DOHH2 (cell line): ENCODE data around the gene RBBP8NL.

Experiments
- H3F3A ChIP-seq: fragments of 200-600 bp; sonication (generic), shearing (Covaris generic); 2 replicates; pipeline ENCODE4 v1.6.0; 2016; ENCODE audit warnings: antibody characterized with exemption, mild to moderate bottlenecking; ENCODE audit not compliant: control insufficient read depth, insufficient read depth
- H3K27ac ChIP-seq: fragments of 200-600 bp; sonication (generic); 2 replicates; pipeline ENCODE4 v1.5.1; 2014; ENCODE audit warnings: low read depth, mild to moderate bottlenecking, low read length, moderate library complexity
- H3K27me3 ChIP-seq: fragments of 200-600 bp; sonication (generic); 2 replicates; pipeline ENCODE4 v1.6.1; 2014; ENCODE audit warnings: mild to moderate bottlenecking, low read length, mixed read lengths; ENCODE audit not compliant: control insufficient read depth
- H3K36me3 ChIP-seq: fragments of 200-600 bp; sonication (generic); 2 replicates; pipeline ENCODE4 v1.6.1; 2014; ENCODE audit warnings: mild to moderate bottlenecking, low read length, moderate library complexity, mixed read lengths; ENCODE audit not compliant: control insufficient read depth
- H3K4me1 ChIP-seq: fragments of 200-600 bp; sonication (generic); 2 replicates; pipeline ENCODE4 v1.6.1; 2014; ENCODE audit warnings: mild to moderate bottlenecking, low read length, mixed read lengths; ENCODE audit not compliant: control insufficient read depth
- H3K4me2 ChIP-seq: fragments of 200-600 bp; sonication (generic); 2 replicates; pipeline ENCODE4 v1.6.0; 2014; ENCODE audit warnings: mild to moderate bottlenecking, low read length, moderate library complexity
- H3K4me3 ChIP-seq: fragments of 200-600 bp; sonication (generic); 2 replicates; pipeline ENCODE4 v1.5.1; 2014; ENCODE audit warnings: mild to moderate bottlenecking, low read length, mixed read lengths
- H3K79me2 ChIP-seq: fragments of 200-600 bp; sonication (generic); 2 replicates; pipeline ENCODE4 v1.6.1; 2014; ENCODE audit warnings: mild to moderate bottlenecking, low read length, mixed read lengths; ENCODE audit not compliant: control insufficient read depth
- H3K9me2 ChIP-seq: fragments of 200-600 bp; sonication (generic); replicated peaks from 2 replicates; pipeline ENCODE4 v1.6.1; 2014; ENCODE audit warnings: mild to moderate bottlenecking, low read length, mixed read lengths; ENCODE audit not compliant: control insufficient read depth
- H3K9me3 ChIP-seq: fragments of 200-600 bp; sonication (generic); 2 replicates; pipeline ENCODE4 v1.6.1; 2014; ENCODE audit warnings: antibody characterized with exemption, low read length, mixed read lengths; ENCODE audit not compliant: control insufficient read depth, insufficient read depth
- H4K20me1 ChIP-seq: fragments of 200-600 bp; sonication (generic); 2 replicates; pipeline ENCODE4 v1.6.0; 2014; ENCODE audit warnings: low read depth, mild to moderate bottlenecking, antibody characterized with exemption, low read length, moderate library complexity; ENCODE audit not compliant: control insufficient read depth, insufficient read depth
- EZH2phosphoT487 ChIP-seq: fragments of 200-600 bp; sonication (generic); IDR thresholded peaks from 2 replicates; pipeline ENCODE4 v1.6.1; 2017; ENCODE audit warnings: borderline replicate concordance, mild to moderate bottlenecking, antibody characterized with exemption, low read length, moderate library complexity, mixed read lengths
- TF ChIP-seq, protein P1 (sequence below): fragments of 200-600 bp; sonication (generic); IDR thresholded peaks from one replicate; pipeline ENCODE4 v1.5.1; 2014; ENCODE audit warnings: antibody characterized with exemption, mild to moderate bottlenecking, low read depth, low read length; ENCODE audit not compliant: poor library complexity, severe bottlenecking

Gene RBBP8NL

GRCh38 chr20:62403331-62403730, 24.0 kb downstream of the RBBP8NL start:
- no peaks in the 10 kb centered on the region for H4K20me1 ChIP-seq

DNA sequence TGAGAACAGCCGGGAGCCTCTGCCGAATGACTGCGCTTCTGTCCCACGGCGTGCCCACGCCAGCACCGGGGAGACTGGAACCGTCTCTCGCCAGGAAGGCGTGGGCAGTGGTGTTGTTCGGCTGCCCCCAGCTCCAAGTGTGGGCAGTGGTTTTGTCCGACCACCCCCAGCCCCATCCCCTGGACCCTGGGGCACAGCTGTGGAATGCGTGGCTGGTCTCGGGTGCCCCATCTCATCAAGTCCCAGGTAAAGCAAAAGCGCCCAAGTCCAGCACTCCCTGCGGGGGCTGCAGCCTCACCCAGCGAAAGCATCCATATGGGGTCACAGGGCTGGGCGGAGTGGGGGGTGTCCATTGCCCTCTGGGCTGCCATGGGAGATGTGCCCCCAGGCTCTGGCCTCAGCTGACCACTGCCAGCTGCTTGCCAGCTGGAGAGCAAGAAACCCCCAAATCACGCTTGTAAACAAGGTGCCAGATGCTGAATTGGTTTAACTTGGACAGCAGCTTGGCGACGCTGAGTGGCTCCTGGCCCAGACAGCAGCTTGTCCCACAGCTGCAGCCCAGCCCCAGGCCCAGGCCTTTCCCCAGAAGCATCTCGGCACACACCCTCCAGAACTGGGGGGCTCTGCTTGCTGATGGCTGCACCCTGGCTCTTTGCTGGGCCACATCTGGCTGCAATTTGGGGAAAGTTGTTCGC, 24.7 kb downstream of the RBBP8NL start:
- no peaks in the 10 kb centered on the region for H3F3A ChIP-seq
- no peak overlapping the region for H3K27ac ChIP-seq

More at GRCh38 chr20:62403331-62403730, 24.0 kb downstream of the RBBP8NL start:
- Histone ChIP-seq H3K36me3 (peaks cover 29% of the 10 kb centered on the region), H3K27me3 (no peaks in the 10 kb centered on the region), H3K4me1 (peaks cover 22% of the 10 kb centered on the region), H3K9me2 (no peaks in the 10 kb centered on the region), H3K79me2 (peaks cover 50% of the 10 kb centered on the region), H3K4me2 (no peak overlapping the region), H3K9me3 (no peaks in the 10 kb centered on the region; the same call in 1 of the 2 replicates), H3K4me3 (no peak overlapping the region), H3F3A (no peaks in the 10 kb centered on the region), H3K27ac (no peak overlapping the region)
- TF ChIP-seq, protein P1, sequence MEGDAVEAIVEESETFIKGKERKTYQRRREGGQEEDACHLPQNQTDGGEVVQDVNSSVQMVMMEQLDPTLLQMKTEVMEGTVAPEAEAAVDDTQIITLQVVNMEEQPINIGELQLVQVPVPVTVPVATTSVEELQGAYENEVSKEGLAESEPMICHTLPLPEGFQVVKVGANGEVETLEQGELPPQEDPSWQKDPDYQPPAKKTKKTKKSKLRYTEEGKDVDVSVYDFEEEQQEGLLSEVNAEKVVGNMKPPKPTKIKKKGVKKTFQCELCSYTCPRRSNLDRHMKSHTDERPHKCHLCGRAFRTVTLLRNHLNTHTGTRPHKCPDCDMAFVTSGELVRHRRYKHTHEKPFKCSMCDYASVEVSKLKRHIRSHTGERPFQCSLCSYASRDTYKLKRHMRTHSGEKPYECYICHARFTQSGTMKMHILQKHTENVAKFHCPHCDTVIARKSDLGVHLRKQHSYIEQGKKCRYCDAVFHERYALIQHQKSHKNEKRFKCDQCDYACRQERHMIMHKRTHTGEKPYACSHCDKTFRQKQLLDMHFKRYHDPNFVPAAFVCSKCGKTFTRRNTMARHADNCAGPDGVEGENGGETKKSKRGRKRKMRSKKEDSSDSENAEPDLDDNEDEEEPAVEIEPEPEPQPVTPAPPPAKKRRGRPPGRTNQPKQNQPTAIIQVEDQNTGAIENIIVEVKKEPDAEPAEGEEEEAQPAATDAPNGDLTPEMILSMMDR = no peak
- no peak for TF ChIP-seq EZH2phosphoT487

DNA sequence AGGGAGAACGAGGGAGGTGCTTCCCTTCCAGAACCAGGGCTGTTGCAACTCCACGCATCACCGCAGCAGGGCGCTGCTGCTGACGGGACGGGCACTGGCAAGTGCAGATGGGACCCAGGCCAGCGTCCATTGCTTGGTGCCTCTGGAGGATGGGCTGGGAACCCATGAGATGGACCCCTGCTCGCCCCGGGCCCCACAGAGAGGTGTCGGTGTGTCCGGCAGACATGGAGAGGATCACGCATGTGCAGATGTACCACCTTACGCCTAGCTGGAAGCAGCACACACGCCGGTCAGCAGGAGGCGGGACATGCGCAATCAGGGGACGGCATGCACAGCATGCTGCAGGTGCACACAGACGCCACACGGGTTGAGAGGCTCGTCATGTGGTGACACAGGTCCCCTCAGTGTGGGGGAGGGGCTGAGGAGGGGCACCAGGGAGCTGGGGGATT, 26.0 kb downstream of the RBBP8NL start:
- H3K4me1 ChIP-seq = peaks cover 13% of the 10 kb centered on the region
- no peak for TF ChIP-seq EZH2phosphoT487
- TF ChIP-seq, protein P1 = no peak
- no peak overlapping the region for H3K4me2 ChIP-seq
- peaks cover 29% of the 10 kb centered on the region for H3K36me3 ChIP-seq
- H3F3A ChIP-seq = no peaks in the 10 kb centered on the region
- no peaks in the 10 kb centered on the region for H3K27me3 ChIP-seq
- H3K9me3 ChIP-seq = no peaks in the 10 kb centered on the region; the same call in 1 of the 2 replicates
- H3K27ac ChIP-seq = no peak overlapping the region
- H3K79me2 ChIP-seq = peaks cover 45% of the 10 kb centered on the region
- H3K4me3 ChIP-seq = no peak overlapping the region
- no peaks in the 10 kb centered on the region for H3K9me2 ChIP-seq
- H4K20me1 ChIP-seq = no peaks in the 10 kb centered on the region

More for the DNA sequence above, 24.7 kb downstream of the RBBP8NL start:
- Histone ChIP-seq H3K36me3 (peaks cover 29% of the 10 kb centered on the region), H3K9me2 (no peaks in the 10 kb centered on the region), H3K79me2 (peaks cover 50% of the 10 kb centered on the region), H3K9me3 (no peaks in the 10 kb centered on the region; the same call in 1 of the 2 replicates), H3K4me1 (peaks cover 16% of the 10 kb centered on the region), H3K4me2 (no peak overlapping the region), H3K27me3 (no peaks in the 10 kb centered on the region), H3K4me3 (no peak overlapping the region), H4K20me1 (no peaks in the 10 kb centered on the region)
- TF ChIP-seq EZH2phosphoT487 = no peak
- TF ChIP-seq, protein P1 = no peak
